Naive thymus-derived CD4-positive, alpha-beta T cell (primary cell): ENCODE results near the gene PIK3C3. TPM values are rescaled to one million over a fixed set of nuclear protein-coding genes. Genes with fewer than 3 reads are reported as not detected.

ENCODE experiments used
- ATAC-seq: fragments of 150-1000 bp; cut with Tn5 transposase; 2 replicates; pipeline ENCODE4 v1.10.0; 2021; ENCODE audit warnings: mild to moderate bottlenecking, moderate library complexity
- CTCF ChIA-PET: fragments of 350-600 bp; sonication (Branson Sonifier 250); formaldehyde crosslinking; loops from one replicate; lab custom pipeline; 2021; ENCODE audit warnings: antibody characterized with exemption; lab: Charles Lee
- POLR2A ChIA-PET: fragments of 350-600 bp; sonication (Branson Sonifier 250); formaldehyde crosslinking; loops from one replicate; lab custom pipeline; 2021; ENCODE audit warnings: antibody characterized with exemption, inconsistent platforms; lab: Charles Lee
- DNase-seq, 9 donors: peaks; one replicate each; pipeline versions ENCODE4 v3.0.0 to v3.0.0-alpha.2; 2020 to 2022; ENCODE audit warnings: mixed read lengths in 1 of 9
- H3K27ac ChIP-seq: one replicate; pipeline ENCODE4 v1.7.0; 2013; ENCODE audit warnings: mild to moderate bottlenecking, low read depth, low read length, moderate library complexity
- H3K27me3 ChIP-seq, 2 donors: one replicate each; pipeline ENCODE4 v1.7.0; 2013; ENCODE audit warnings: low read length in 2 of 2, mild to moderate bottlenecking in 2 of 2, moderate library complexity in 2 of 2; ENCODE audit not compliant: control insufficient read depth in 2 of 2, insufficient read depth in 2 of 2
- H3K36me3 ChIP-seq, 3 experiments: 1 replicate in 2 of 3; 2 replicates in 1 of 3; pipeline ENCODE4 v1.7.0; 2013; ENCODE audit warnings: low read length in 3 of 3, mild to moderate bottlenecking in 3 of 3, moderate library complexity in 1 of 3; ENCODE audit not compliant: insufficient read depth in 3 of 3, control insufficient read depth in 2 of 3
- H3K4me1 ChIP-seq, 2 donors: one replicate each; pipeline ENCODE4 v1.7.0; 2013; ENCODE audit warnings: low read length in 2 of 2, mild to moderate bottlenecking in 2 of 2, moderate library complexity in 1 of 2; ENCODE audit not compliant: control insufficient read depth in 2 of 2, insufficient read depth in 2 of 2
- H3K4me3 ChIP-seq: 2 replicates; pipeline ENCODE4 v1.7.0; 2013; ENCODE audit warnings: mild to moderate bottlenecking, low read length
- H3K9me3 ChIP-seq, 3 experiments: 1 replicate in 2 of 3; 2 replicates in 1 of 3; pipeline ENCODE4 v1.7.0; 2013; ENCODE audit warnings: low read length in 3 of 3; ENCODE audit not compliant: control insufficient read depth in 2 of 3
- H3K27ac Mint-ChIP-seq, 9 donors: one replicate each; pipeline ENCODE4 v1.8.0; 2020 to 2022; ENCODE audit warnings: mixed read lengths in 9 of 9, mild to moderate bottlenecking in 8 of 9, moderate library complexity in 5 of 9, inconsistent platforms in 2 of 9
- H3K27me3 Mint-ChIP-seq, 5 donors: one replicate each; pipeline ENCODE4 v1.8.0; 2021 to 2022; ENCODE audit warnings: mixed read lengths in 5 of 5, mild to moderate bottlenecking in 1 of 5
- H3K36me3 Mint-ChIP-seq, 5 donors: one replicate each; pipeline ENCODE4 v1.8.0; 2020 to 2022; ENCODE audit warnings: mixed read lengths in 5 of 5, mild to moderate bottlenecking in 3 of 5, inconsistent platforms in 1 of 5
- H3K4me1 Mint-ChIP-seq, 7 donors: one replicate each; pipeline ENCODE4 v1.8.0; 2020 to 2022; ENCODE audit warnings: mixed read lengths in 7 of 7, mild to moderate bottlenecking in 3 of 7, inconsistent platforms in 1 of 7
- H3K4me3 Mint-ChIP-seq, 10 donors: one replicate each; pipeline ENCODE4 v1.8.0; 2020 to 2022; ENCODE audit warnings: mild to moderate bottlenecking in 10 of 10, mixed read lengths in 10 of 10, moderate library complexity in 6 of 10, inconsistent platforms in 2 of 10
- H3K9me3 Mint-ChIP-seq, 11 donors: one replicate each; pipeline ENCODE4 v1.8.0; 2020 to 2022; ENCODE audit warnings: mixed read lengths in 11 of 11, mild to moderate bottlenecking in 4 of 11, inconsistent platforms in 1 of 11, moderate library complexity in 1 of 11
- intact Hi-C, 2 donors: fragments of 100-400 bp; cut with micrococcal nuclease; formaldehyde crosslinking; loops; one replicate each; pipeline ENCODE4 v1.15.1; 2023
- polyA plus RNA-seq, 2 donors: library from polyadenylated mRNA; unstranded; fragments of 300-500 nt; fragmentation: Illumina TruSeq; gene quantifications; one replicate each; pipeline ENCODE4 v1.2.3, GENCODE V29; 2021
- total RNA-seq, 6 experiments: library from RNA in 5 of 6; stranded (reverse) in 5 of 6; gene quantifications; 1 replicate in 5 of 6; 2 replicates in 1 of 6; pipeline ENCODE4 v1.2.3 and lab custom pipeline; 2021 to 2026

PIK3C3 gene
- total and polyA plus RNA-seq, 7 experiments from 2014 or later: 30.6 to 76.9 (median 58.6) TPM

DNA sequence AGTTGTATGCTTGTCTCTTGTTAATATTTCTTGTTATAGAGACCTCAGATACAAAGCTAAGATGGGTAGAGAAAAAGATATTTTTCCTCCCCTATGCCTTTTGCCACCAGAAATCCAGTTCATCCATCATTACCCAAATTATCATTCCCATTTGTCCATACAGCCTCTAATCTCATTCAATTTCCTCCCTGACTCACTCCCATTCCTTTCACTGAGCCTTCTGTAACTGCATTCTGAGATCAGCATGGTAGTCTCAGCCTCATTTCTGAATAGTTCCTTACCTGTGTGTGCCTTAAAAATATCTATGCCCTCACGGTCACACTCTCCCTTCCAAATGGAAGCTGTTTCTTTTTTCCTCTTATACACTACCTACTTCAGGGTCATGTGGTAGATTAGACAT lies 15.7 kb upstream of the PIK3C3 start:
- POLR2A ChIA-PET: no interaction called here
- H3K27ac ChIP-seq: no peak overlapping the region
- H3K9me3 ChIP-seq: no peaks in the 10 kb centered on the region
- peaks cover 18 to 48% (median 27%) of the 10 kb centered on the region in 5 donors for H3K27me3 Mint-ChIP-seq
- no peaks in the 10 kb centered on the region for H3K36me3 ChIP-seq
- no peak for ATAC-seq
- no peak overlapping the region for H3K27ac Mint-ChIP-seq
- peaks cover 6 to 15% (median 10%) of the 10 kb centered on the region in 7 donors for H3K4me1 Mint-ChIP-seq
- no peaks in the 10 kb centered on the region for H3K27me3 ChIP-seq
- no peak for DNase-seq
- no peaks in the 10 kb centered on the region for H3K36me3 Mint-ChIP-seq
- CTCF ChIA-PET: no interaction called here
- H3K4me3 ChIP-seq: no peak overlapping the region
- intact Hi-C loops: no loop called here
- no peaks in the 10 kb centered on the region for H3K4me1 ChIP-seq
- H3K9me3 Mint-ChIP-seq: peaks cover 0 to 2% (median 0%) of the 10 kb centered on the region in 11 donors
- H3K4me3 Mint-ChIP-seq: no peak overlapping the region

DNA sequence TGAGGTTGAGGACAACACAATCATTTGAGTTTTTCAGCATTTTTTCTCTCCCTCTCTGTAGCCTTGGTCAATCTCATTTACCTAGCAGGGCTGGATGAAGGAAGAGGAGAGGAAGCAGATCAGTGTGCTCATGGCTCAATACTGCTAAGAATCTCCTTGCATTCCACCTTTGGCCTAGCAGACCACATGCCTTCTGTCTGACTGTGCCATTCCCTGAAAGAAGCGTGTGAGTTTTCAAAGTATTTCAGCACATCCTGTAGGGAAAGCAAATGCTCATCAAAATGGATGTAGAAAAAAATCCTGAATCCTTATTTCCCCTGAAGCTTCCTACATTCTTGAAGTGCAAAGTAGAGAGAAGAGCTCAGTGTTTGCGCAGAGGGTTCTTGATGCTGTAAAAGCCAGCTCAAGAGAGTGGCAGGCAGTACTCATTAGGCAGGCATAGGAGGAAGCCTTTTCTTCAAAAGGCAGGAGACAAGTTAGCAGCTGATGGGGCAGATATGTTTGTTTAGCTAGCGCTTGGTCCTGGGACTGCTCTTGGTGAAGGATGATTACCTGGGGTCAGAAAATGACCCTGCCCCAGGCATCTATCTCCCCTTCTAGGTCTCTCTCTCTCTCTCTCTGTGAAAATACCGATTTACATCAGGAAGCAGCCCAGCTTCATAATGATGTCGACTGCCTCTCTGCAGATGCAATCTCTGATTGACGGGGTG lies 14.4 kb upstream of the PIK3C3 start:
- H3K27ac ChIP-seq: no peak overlapping the region
- no peaks in the 10 kb centered on the region for H3K36me3 ChIP-seq
- ChIA-PET CTCF (interaction anchor here (0.6 kb wide), 1 partner anchor 17 kb away, joined by 3 read pairs; no protein-coding TSS in a partner anchor), POLR2A (no interaction called here)
- H3K4me3 ChIP-seq: no peak overlapping the region
- Mint-ChIP-seq H3K4me3 (no peak overlapping the region), H3K27ac (no peak overlapping the region), H3K9me3 (peaks cover 0 to 2% (median 0%) of the 10 kb centered on the region in 11 donors), H3K27me3 (peaks cover 16 to 51% (median 26%) of the 10 kb centered on the region in 5 donors), H3K4me1 (peaks cover 6 to 15% (median 10%) of the 10 kb centered on the region in 7 donors), H3K36me3 (no peaks in the 10 kb centered on the region)
- H3K4me1 ChIP-seq: no peaks in the 10 kb centered on the region
- intact Hi-C loops: no loop called here
- DNase-seq (no peak), ATAC-seq (no peak)
- no peaks in the 10 kb centered on the region for H3K9me3 ChIP-seq
- no peaks in the 10 kb centered on the region for H3K27me3 ChIP-seq

DNA sequence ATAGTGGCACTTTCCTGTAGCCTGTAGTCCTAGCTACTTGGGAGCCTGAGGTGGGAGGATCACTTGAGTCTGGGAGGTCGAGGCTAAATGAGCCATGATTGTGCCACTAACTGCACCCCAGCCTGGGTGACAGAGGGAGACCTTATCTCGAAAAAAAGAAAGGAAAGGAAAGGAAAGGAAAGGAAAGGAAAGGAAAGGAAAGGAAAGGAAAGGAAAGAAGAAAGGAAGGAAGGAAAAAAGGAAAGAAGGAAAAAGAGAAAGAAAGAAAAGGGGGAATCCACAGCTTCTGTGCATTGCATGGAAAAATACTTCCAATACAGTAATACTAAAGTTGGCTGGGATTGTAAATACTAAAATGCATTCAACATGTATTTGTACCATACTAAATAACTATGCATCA lies 12.8 kb upstream of the PIK3C3 start:
- peaks cover 0 to 15% (median 0%) of the 10 kb centered on the region in 7 donors for H3K4me1 Mint-ChIP-seq
- H3K4me3 ChIP-seq: no peak overlapping the region
- no peaks in the 10 kb centered on the region for H3K4me1 ChIP-seq
- no peaks in the 10 kb centered on the region for H3K27me3 ChIP-seq
- ChIA-PET POLR2A (no interaction called here), CTCF (no interaction called here)
- no peaks in the 10 kb centered on the region for H3K36me3 ChIP-seq
- H3K27ac ChIP-seq: no peak overlapping the region
- intact Hi-C loops: no loop called here
- no peak for DNase-seq
- no peak overlapping the region for H3K4me3 Mint-ChIP-seq
- H3K36me3 Mint-ChIP-seq: peaks cover 0 to 3% (median 0%) of the 10 kb centered on the region in 5 donors
- no peaks in the 10 kb centered on the region for H3K9me3 ChIP-seq
- peaks cover 17 to 57% (median 33%) of the 10 kb centered on the region in 5 donors for H3K27me3 Mint-ChIP-seq
- peak overlapping the region in 1 of 9 donors; percentile 47 for H3K27ac Mint-ChIP-seq
- no peak for ATAC-seq
- H3K9me3 Mint-ChIP-seq: peaks cover 0 to 2% (median 0%) of the 10 kb centered on the region in 11 donors

DNA sequence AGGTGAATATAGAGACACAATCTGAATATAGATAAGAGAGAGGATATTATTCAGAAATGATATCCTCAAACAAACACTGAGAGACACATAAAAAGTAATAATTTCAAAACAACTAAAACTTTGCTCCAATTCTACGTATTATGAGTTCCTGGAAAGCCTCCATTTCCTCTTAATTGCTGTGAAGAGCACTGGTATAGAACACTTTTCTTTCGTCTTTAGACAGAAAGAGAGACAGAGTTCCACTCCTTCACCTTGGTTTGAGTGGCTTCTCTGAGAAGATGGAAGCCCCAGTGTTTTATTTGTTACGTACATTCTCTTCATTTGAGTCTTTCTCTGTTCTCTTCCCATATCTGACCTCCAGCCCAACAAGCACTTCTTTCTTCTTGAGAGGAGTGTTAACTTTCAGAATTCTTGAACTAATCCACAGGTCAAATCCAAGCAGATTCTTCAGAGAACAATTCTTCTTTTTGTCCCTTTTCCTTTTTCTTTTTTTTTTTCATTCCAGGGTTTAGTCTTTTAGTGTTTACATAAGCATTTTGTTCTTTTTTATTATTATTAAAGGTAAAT lies 6.4 kb upstream of the PIK3C3 start:
- Mint-ChIP-seq H3K4me3 (peak overlapping the region in 5 of 10 donors; percentile 18 to 65 (median 40)), H3K9me3 (peaks cover 0 to 2% (median 0%) of the 10 kb centered on the region in 11 donors)
- H3K27ac ChIP-seq: peak overlapping the region; percentile 44

DNA sequence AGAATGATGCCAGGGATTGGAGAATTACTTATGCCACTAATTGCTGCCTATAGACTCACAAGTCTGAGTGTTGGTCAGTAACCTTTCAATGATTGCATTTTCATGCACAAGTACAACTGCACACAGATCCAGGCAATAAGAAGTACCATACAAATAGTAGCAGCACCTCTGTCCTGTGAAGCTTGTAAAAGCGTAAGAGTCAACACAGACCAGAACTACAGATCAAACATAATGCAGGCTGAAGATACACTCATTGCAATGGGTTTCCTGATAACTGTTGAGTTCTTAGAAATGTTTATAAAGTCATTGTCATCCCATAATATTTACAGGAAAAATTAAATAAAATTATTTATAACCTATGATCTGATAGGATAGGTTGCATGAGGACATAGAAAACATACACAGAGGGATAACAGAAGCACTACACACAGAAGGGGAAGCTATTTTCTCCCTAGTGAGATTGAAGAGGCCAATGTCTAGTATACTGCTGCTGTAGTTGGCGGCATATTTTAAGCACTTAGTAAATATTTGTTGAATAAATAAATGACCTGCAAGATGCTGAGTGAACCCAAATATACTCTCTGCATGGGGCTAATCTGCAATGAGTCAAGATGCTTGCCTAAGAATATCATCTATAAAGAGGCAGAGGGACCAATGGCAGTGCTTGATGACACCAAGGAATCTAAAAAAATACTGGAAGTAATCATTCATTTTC lies 5.7 kb upstream of the PIK3C3 start:
- ATAC-seq: no peak
- peaks cover 7 to 30% (median 17%) of the 10 kb centered on the region in 5 donors for H3K27me3 Mint-ChIP-seq
- H3K4me1 ChIP-seq: no peaks in the 10 kb centered on the region
- peak overlapping the region in 3 of 9 donors; percentile 77 to 90 (median 86) for H3K27ac Mint-ChIP-seq
- H3K9me3 Mint-ChIP-seq: peaks cover 0 to 2% (median 0%) of the 10 kb centered on the region in 11 donors
- CTCF ChIA-PET: no interaction called here
- H3K27ac ChIP-seq: no peak overlapping the region
- no peaks in the 10 kb centered on the region for H3K9me3 ChIP-seq
- peaks cover 0 to 30% (median 2%) of the 10 kb centered on the region in 7 donors for H3K4me1 Mint-ChIP-seq
- H3K36me3 Mint-ChIP-seq: peaks cover 0 to 3% (median 0%) of the 10 kb centered on the region in 5 donors
- intact Hi-C loops: no loop called here
- DNase-seq: no peak
- no peak overlapping the region for H3K4me3 ChIP-seq
- H3K4me3 Mint-ChIP-seq: peak overlapping the region in 1 of 10 donors; percentile 65
- POLR2A ChIA-PET: no interaction called here
- no peaks in the 10 kb centered on the region for H3K27me3 ChIP-seq
- no peaks in the 10 kb centered on the region for H3K36me3 ChIP-seq

More for the DNA sequence above, 6.4 kb upstream of the PIK3C3 start:
- no peak overlapping the region for H3K4me3 ChIP-seq
- intact Hi-C loops: no loop called here
- DNase-seq (no peak), ATAC-seq (no peak)
- peak overlapping the region in 6 of 9 donors; percentile 3 to 90 (median 81) for H3K27ac Mint-ChIP-seq
- H3K36me3 Mint-ChIP-seq: peaks cover 0 to 3% (median 0%) of the 10 kb centered on the region in 5 donors
- H3K4me1 Mint-ChIP-seq: peaks cover 0 to 30% (median 2%) of the 10 kb centered on the region in 7 donors
- POLR2A ChIA-PET: no interaction called here
- H3K36me3 ChIP-seq: no peaks in the 10 kb centered on the region
- H3K27me3 ChIP-seq: no peaks in the 10 kb centered on the region
- CTCF ChIA-PET: no interaction called here
- H3K9me3 ChIP-seq: no peaks in the 10 kb centered on the region
- peaks cover 10 to 35% (median 21%) of the 10 kb centered on the region in 5 donors for H3K27me3 Mint-ChIP-seq
- no peaks in the 10 kb centered on the region for H3K4me1 ChIP-seq

DNA sequence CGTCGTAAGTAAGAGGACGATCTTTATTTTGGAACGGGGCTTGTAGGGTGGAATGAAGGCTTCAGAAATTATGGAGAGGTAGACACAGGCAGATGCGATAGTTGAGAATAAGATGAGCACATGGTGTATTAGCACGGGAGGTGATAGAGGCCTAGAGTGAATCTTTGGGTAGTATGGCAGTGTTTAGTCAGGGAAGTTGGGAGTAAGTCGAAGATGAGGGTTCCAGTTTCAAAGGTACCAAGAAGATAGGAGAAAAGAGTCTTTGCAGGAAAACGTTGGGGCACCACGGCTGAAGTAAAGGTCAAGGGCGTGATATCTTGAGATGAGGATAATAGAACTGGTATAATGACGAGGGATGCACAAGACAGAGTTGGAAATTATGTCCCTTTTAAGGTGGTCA lies 654 bp downstream of the PIK3C3 start:
- H3K36me3 Mint-ChIP-seq: peaks cover 7 to 26% (median 22%) of the 10 kb centered on the region in 5 donors
- POLR2A ChIA-PET: interaction anchor here (0.6 to 1.0 kb wide), 3 partner anchors 11 to 13 kb away, joined by 3 read pairs; no protein-coding TSS in a partner anchor
- peaks cover 28 to 31% of the 10 kb centered on the region in 2 donors for H3K4me1 ChIP-seq
- no peak for ATAC-seq
- H3K9me3 Mint-ChIP-seq: no peaks in the 10 kb centered on the region
- no peaks in the 10 kb centered on the region for H3K9me3 ChIP-seq
- no peaks in the 10 kb centered on the region for H3K27me3 ChIP-seq
- peaks cover 29 to 57% (median 48%) of the 10 kb centered on the region in 7 donors for H3K4me1 Mint-ChIP-seq
- CTCF ChIA-PET: interaction anchor here (0.7 kb wide), 1 partner anchor 60 kb away, joined by 7 read pairs; no protein-coding TSS in a partner anchor
- peaks cover 0 to 2% (median 0%) of the 10 kb centered on the region in 5 donors for H3K27me3 Mint-ChIP-seq
- peaks cover 0 to 7% (median 0%) of the 10 kb centered on the region in 3 experiments for H3K36me3 ChIP-seq
- H3K4me3 ChIP-seq: peak overlapping the region; percentile 80
- peak overlapping the region; percentile 96 to 100 (median 100) for H3K4me3 Mint-ChIP-seq
- intact Hi-C loops: loop anchor here in 1 of 2 donors (2.0 to 5.0 kb wide), 2 partner anchors 15 to 97 kb away; no protein-coding TSS in a partner anchor
- peak in 2 of 9 donors; percentile 4 to 14 for DNase-seq
- H3K27ac Mint-ChIP-seq: peak overlapping the region; percentile 97 to 100 (median 99)
- H3K27ac ChIP-seq: peak overlapping the region; percentile 91
